GM19397 (cell line): ENCODE measurements around the gene TBC1D16.
"Not testable (repeated sequence)": the region's sequence is repeated elsewhere in the genome, so short reads cannot be mapped to it uniquely, and the experiment has no call there.

Experiments used
- ATAC-seq: cut with Tn5 transposase; IDR thresholded peaks from one replicate; pipeline ENCODE4 v1.9.1; 2021; ENCODE audit warnings: mild to moderate bottlenecking, moderate library complexity; ENCODE audit not compliant: unreplicated experiment

TBC1D16 gene

GRCh38 chr17:80055597-80055996, 19.9 kb upstream of the TBC1D16 start:
- no peak for ATAC-seq

GRCh38 chr17:80053102-80053501, 17.4 kb upstream of the TBC1D16 start:
- no peak for ATAC-seq

- ATAC-seq, result no peak
Observed at GRCh38 chr17:80051681-80052080, 16.0 kb upstream of the TBC1D16 start.

GRCh38 chr17:80050706-80051105, 15.0 kb upstream of the TBC1D16 start:
- no peak for ATAC-seq

- ATAC-seq, result no peak
Observed at GRCh38 chr17:80049986-80050385, 14.3 kb upstream of the TBC1D16 start.

GRCh38 chr17:80047176-80047575, 11.5 kb upstream of the TBC1D16 start:
- ATAC-seq, result no peak

- ATAC-seq, result not testable (repeated sequence)
Observed at GRCh38 chr17:80046709-80047108, 11.0 kb upstream of the TBC1D16 start.

- no peak for ATAC-seq
Observed at GRCh38 chr17:80045703-80046102, 10.0 kb upstream of the TBC1D16 start.

GRCh38 chr17:80043963-80044362, 8.3 kb upstream of the TBC1D16 start:
- ATAC-seq, result no peak

GRCh38 chr17:80036715-80037477, 1.2 kb upstream of the TBC1D16 start:
- no peak for ATAC-seq

- ATAC-seq, result peak; percentile 7
Observed at GRCh38 chr17:80035937-80036714, 454 bp upstream of the TBC1D16 start, which contains the start of gene CCDC40. TSS of gene CCDC40 (plus strand) at chr17:80036642. CDS start at chr17:80036663, 21 bp downstream.

GRCh38 chr17:80034791-80035686, 633 bp downstream of the TBC1D16 start:
- ATAC-seq, result peak; percentile 23

GRCh38 chr17:80033840-80034239, 1.8 kb downstream of the TBC1D16 start:
- no peak for ATAC-seq

GRCh38 chr17:80032614-80033171, 3.0 kb downstream of the TBC1D16 start:
- ATAC-seq, result no peak

- ATAC-seq, result no peak
Observed at GRCh38 chr17:80031691-80032430, 3.8 kb downstream of the TBC1D16 start.

- no peak for ATAC-seq
Observed at GRCh38 chr17:80030730-80031410, 4.8 kb downstream of the TBC1D16 start.

- ATAC-seq, result no peak
Observed at GRCh38 chr17:80029258-80029974, 6.3 kb downstream of the TBC1D16 start.

GRCh38 chr17:80028030-80028429, 7.6 kb downstream of the TBC1D16 start:
- no peak for ATAC-seq

GRCh38 chr17:80027043-80027435, 8.6 kb downstream of the TBC1D16 start:
- ATAC-seq, result no peak
